ENCODE data around the gene TRPM2. TPM values are rescaled to one million over a fixed set of nuclear protein-coding genes. Genes with fewer than 3 reads are reported as not detected.
"Not testable (repeated sequence)": the region's sequence is repeated elsewhere in the genome, so short reads cannot be mapped to it uniquely, and the experiment has no call there.

The TRPM2 gene
- polyA plus RNA-seq, 3 donors, result 0.75 to 1.1 (median 0.82) TPM

DNA sequence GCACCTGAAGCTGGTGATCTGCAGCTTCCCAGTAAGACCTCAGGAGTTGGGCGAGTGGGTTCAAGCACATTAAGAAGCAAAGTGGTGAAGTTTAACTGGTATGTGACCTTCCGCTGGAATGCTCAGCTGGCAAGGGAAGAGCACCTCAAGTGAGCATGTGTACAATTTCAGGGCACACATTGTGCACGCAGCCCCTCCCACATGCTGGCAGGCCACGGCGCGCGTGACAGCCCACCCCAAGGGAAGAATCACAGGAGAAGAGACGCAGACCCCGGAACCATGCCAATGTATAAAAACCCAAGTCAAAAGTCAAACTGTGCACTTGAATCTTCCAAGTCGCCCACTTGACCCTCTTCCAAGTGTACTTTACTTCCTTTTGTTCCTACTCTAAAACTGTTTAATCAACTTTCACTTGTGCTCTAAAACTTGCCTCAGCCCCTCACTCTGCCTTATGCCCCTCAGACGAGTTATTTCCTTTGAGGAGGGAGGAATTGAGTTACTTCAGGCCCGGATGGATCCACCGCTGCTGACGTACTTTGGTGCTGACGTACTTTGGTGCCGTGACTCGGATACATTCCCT, 121.9 kb downstream of the TRPM2 start:
- DNase-seq (ENCODE audit: low read depth in 3 of 3, low spot score in 2 of 3), result no peak

DNA sequence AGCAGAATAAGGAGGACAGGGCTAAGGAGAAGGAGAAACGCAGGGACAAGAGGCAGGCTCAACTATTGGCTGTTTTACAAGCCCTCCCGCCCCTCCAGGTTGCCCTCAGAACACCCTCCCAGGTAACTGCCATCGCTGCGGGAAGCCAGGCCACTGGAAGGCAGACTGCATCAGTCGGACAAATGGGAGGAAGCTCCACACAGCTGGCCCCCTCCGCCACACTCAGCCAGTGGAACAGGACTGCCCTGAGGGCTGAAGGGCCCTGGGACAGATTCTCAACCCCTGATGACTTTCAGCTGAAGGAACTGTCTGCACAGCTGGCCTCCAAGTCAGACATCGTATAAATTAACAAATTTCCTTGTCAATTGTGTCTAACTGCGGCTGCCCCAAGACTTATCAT, 123.7 kb downstream of the TRPM2 start:
- DNase-seq (ENCODE audit: low read depth in 3 of 3, low spot score in 2 of 3), result no peak

DNA sequence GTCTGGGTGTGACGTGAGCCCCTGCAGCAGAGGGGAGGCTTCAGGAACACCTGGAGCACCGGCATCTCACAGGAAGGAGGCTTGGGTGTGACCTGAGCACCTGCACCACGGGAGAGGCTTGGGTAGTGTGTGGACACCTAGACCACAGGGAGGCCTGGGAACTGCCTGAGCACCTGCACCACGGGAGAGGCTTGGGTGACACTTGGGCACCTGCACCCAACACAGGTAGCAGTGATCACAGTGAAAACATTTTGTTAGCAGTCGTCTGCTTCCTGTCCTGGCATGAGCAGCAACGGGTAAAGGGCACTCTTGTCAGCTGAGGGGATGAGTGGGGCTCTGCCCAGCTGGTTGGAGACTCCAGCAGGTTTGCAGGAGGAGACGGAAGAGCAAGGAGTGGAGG, 124.3 kb downstream of the TRPM2 start:
- DNase-seq (ENCODE audit: low read depth in 3 of 3, low spot score in 2 of 3), result no peak

DNA sequence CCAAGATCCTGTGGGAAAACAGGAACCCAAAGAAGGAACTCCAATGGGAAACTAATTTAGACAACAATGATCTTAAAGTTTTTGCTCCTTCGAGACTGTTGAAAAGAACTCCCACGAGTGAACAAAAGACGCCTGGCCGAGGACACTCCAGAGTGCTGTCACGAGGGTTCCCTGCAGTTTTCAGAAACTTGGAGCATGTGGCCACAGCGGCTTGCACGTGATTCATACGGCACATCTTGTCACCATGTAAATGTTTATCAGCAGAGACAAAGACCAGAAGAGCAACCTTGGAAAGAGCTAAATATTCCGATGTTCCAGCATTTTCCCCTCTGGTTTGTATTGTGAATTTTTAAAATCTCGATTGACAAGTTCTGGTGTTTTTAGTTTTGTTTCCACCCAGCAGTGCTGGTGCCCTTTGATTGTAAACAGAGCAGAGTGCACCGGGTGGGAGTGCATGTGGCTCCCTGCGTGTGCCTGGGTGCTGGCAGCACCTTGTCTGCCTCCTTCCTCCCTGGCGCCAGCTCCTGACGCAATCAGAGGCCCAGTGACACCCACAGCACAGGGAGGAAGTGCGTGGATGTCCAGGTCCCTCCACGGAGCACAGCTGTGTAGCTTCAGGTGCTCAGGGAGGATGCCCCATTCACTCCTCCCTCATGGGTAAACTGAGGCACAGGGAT, 124.8 kb downstream of the TRPM2 start:
- DNase-seq (ENCODE audit: low read depth in 3 of 3, low spot score in 2 of 3), result no peak

DNA sequence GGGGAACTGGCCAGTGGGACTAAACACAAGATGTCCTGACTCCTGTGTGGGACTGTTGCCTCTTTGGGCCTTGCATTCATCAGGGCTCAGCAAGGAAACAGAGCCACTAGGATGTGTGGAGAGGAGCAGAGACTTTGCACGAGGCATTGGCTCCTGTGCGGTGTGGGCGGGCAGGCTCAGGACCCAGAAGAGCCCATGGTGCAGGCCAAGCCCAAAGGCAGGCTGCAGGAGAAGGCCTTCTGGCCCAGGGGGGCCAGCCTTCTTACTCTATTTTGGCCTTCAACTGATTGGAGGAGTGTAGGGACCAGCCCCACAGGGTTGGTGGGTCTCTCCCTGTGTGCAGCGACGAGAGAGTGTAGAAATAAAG, 125.4 kb downstream of the TRPM2 start:
- DNase-seq (ENCODE audit: low read depth in 3 of 3, low spot score in 2 of 3), result no peak

DNA sequence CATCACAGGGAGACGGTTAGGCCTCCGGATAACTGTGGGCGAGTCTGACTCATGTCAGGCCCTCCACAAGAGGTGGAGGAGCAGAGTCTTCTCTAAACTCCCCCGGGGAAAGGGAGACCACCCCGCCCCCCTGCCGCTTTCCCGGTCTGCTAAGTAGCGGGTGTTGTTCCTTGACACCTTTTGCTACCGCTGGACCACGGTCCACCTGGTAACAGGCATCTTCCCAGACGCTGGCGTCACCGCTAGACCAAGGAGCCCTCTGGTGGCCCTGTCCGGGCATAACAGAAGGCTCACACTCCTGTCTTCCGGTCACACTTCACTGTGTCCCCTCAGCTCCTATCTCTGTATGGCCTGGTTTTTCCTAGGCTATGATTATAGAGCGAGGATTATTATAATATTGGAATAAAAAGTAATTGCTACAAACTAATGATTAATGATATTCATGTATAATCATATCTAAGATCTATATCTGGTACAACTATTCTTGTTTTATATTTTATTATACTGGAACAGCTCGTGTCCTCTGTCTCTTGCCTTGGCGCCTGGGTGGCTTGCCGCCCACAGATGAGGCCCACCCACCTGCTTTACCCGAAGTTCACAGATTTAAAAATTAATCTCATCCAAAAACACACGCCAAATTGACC, 126.3 kb downstream of the TRPM2 start:
- not testable (repeated sequence) for DNase-seq (ENCODE audit: low read depth in 3 of 3, low spot score in 2 of 3)

DNA sequence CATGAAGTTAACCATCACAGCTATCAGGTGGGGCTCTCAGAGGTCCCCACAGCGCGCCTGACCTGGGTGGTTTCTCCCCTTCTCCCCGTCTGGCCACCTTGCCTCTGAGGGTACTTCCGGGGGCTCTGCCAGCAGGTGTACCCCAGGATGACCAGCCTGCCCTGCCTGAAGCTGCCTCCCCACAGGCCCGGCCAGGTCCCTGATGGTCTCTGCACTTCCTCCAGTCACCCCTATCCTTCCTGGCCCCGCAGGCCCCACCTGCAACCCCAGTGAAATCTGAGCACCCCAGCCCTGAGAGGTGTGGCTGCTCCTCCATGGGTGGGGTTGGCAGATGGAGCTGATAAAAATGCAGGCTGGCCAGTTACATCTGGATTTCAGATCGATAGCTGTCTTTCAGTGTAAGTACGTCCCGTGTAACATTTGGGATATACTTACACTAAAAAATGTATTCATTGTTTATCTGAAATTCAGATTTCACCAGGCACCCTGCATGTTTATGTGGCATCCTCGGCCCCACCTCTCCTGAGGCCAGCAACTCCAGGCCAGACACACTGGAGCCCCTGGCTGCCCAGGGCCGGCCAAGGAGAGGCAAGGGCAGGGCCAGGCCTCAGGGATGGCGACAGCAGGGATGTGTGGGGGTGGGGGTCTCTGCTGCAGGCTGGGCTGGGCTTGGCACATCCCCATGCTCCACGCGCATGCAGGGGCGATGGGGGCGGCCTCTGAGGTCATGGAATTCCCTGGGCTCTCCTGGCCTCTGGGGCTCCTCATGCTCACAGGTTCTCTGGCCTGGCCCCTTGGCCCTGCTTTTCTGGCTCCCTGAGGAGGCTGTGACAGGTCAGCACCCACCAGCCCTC, 127.0 kb downstream of the TRPM2 start:
- no peak for DNase-seq (ENCODE audit: low read depth in 3 of 3, low spot score in 2 of 3)

DNA sequence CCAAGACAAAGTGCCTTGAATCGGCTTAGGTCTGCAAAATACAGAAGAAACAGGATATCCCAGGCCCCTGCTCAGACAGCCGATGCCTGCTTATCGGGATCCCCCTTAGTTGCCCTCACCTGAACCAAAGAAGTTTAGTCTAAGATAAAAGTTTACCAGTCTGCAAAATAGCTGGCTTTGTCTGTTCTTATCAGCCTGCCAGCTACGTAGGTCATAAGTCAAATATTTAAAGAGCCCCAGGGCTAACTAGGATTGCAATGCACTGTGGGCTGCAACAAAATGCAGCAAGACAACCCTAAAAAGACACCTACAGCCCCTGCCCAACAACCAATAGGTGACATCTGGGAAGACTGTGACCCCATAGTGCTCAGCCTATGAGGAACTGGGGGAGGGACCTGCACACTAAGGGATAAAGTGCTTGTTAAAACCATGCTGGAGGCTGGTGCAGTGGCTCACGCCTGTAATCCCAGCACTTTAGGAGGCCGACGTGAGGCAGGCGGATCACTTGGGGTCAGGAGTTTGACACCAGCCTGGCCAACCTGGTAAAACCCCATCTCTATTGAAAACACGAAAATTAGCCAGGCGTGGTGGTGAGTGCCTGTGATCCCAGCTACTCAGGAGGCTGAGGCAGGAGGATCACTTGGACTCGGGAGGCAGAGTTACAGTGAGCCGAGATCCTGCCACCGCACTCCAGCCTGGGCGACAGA, 129.3 kb downstream of the TRPM2 start:
- DNase-seq (ENCODE audit: low read depth in 3 of 3, low spot score in 2 of 3), result no peak

DNA sequence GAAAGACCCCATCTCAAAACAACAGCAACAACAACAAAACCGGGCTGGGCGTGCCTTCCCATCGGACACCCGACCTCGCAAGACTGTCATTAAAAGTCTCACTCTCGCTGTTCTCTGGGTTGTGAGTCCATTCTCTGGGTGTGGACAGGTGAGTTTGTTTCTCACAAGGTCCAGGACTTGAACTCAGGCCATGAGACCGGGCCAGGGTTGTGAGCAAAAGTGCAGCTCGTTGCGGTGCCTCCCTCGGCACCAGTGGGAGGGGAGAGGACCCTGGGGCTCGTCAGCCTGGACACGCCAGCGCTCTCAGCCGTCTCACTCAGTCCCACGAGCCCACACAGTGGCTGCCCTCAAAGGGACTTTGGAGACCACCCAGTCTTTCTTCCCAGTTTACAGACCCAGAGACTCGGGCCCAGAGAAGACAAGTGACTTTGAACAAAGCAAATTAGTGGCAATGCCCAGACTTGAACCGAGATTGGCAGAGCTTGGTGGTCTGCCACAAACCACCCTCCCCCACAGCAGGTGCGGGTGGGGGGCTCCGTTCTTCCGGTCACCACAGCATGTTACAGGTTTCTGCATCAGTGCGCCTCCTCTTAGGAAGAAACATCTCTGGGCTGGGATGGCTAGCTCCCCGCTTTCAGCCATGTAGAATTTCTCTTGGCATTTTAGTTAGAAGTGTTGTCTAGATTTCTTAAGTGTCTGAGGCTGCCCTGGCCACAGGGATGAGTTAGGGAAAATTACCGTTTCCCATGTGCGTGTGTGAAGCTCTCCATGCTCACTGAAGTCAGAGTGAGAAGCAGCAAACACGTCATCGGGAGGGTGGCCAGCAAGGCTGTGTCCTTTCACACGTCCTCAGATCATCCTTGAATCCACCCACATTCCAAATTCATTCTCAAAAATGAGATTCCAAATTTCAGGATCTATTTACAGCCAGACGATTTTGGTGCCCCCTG, 130.1 kb downstream of the TRPM2 start:
- DNase-seq (ENCODE audit: low read depth in 3 of 3, low spot score in 2 of 3), result no peak

DNA sequence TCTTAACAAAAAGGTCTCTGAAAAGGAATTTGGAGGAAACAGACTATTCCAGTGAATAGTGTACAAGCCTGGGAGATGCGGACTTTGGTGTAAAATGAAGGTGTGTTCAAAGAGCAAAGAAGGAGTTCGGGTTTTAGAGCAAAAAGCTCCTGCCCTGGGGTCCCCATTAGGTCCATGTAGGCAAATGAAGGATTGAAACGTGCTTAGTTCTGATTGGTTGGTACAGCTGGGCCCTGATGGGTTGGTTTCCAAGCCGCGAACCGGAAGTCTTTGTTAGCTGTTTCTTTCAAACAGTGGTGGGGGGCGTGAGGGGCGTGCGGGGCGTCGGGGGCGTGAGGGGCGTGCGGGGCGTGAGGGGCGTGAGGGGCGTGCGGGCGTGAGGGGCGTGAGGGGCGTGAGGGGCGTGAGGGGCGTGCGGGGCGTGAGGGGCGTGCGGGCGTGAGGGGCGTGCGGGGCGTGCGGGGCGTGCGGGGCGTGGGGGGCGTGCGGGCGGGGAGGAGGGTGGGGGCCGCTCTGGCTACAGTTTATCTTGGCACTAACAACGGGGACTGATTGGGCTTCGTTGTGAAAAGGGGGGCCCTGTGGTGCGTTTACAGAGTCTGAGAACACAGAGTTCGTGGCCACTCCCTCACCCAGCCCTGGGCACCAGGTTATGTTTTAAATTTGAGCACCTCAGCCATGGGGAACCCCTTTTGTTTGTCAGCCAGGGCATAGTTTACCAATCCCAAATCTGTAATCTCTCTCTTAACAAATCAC, 131.3 kb downstream of the TRPM2 start:
- no peak for DNase-seq (ENCODE audit: low read depth in 3 of 3, low spot score in 2 of 3)

DNA sequence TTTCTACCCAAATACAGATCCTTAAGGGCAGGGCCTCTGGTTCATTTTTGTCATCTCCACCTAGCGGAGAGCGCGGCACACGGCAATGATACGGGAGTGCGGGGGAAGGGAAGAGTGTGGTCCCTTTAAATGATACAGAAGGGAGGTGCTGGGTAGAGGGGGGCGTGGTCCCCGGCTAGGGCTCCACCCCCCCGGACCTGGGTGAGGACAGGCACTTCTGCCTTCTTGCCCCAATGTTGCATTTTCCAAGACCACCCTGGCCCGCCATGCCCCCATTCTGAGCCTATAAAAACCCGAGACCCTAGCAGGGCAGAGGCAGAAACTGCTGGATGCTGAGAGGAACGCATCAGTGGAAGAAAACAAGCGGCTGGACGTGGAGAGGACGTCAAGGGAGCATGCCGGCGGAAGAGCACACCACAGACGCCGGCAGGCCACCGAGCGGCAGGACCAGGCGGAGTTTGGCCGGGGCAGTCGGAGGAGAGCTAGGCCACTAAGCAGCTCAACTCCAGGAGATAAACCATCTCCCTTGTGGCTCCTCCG, 131.9 kb downstream of the TRPM2 start:
- DNase-seq (ENCODE audit: low read depth in 3 of 3, low spot score in 2 of 3), result no peak

DNA sequence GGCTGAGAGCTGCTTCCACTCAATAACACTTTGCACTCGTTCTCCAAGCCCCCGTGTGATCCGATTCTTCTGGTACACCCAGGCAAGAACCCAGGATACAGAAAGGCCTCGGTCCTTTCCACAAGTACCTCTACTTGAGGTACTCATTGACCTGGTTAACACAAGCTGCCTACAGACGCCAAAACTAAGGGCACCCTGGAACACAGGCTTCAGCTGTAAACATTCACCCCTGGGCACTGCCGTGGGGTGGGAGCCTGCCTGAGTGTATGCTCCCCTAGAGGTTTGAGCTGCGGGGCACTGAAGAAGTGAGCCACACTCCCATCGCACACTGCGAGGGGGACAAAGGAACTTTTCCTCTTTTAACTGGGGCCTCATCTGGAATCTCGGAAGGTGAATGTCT, 132.4 kb downstream of the TRPM2 start:
- DNase-seq (ENCODE audit: low read depth in 3 of 3, low spot score in 2 of 3), result no peak

DNA sequence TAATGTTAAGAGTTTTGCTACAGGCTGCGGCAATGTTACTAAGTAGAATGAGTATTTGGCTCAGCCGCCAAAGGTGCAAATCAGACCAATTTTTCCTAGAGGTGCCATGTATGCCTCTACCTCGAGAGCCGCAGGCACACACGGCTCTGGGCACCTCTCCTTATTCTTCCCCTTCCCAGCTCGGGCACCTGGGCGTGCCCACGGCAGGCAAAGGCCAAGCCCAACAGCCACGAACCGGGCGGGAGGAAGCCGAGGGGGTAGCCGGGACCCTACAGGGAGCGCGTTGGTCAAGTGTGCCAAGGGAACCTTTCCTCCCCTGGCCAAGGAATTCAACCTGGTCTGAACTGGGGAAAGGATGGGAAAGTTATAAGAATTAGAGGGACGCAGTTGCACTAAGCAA, 132.9 kb downstream of the TRPM2 start:
- DNase-seq (ENCODE audit: low read depth in 3 of 3, low spot score in 2 of 3), result no peak

DNA sequence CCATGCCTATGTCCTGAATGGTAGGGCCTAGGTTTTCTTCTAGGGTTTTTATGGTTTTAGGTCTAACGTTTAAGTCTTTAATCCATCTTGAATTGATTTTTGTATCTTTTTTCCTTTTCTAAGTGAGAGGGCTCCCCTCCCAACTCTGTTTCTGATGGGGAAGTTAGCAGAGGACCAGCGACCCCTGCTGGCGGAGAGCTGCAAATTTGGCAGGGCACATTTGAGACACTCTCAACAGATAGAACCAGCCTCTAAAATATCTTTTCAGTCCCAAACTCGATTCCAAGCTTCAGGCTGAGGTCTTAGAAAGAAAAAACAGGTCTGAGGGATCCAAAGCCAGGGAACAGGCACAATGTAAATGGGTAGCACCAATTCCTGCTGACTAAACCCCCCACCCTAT, 134.4 kb downstream of the TRPM2 start:
- DNase-seq (ENCODE audit: low read depth in 3 of 3, low spot score in 2 of 3), result no peak

DNA sequence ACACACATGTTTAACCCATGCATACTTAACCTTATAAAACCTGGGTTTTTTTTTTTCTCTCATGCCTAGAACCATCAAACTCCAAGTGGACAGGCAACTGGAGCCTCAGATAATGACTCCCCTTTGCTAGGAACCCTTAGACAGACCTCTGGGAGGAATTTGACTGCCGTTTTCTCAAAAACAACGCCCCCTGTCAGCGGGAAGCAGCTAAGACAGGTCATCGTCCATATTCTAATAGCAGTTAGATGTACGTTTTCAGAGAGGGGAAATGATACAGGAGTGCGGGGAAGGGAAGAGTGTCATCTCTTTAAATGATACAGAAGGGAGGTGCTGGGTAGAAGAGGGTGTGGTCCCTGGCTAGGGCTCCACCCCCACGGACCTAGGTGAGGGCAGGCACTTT, 136.5 kb downstream of the TRPM2 start:
- no peak for DNase-seq (ENCODE audit: low read depth in 3 of 3, low spot score in 2 of 3)

DNA sequence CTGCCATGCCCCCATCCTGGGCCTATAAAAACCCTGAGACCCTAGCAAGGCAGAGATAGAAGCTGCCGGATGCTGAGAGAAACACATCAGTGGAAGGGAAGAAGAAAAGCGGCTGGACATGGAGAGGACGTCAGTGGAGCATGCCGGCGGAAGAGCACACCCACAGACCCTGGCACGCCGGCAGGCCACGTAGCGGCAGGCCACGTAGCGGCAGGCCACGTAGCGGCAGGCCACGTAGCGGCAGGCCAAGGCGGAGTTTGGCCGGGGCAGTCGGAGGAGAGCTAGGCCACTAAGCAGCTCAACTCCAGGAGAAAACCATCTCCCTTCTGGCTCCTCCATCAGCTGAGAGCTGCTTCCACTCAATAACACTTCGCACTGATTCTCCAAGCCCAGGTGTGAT, 137.0 kb downstream of the TRPM2 start:
- no peak for DNase-seq (ENCODE audit: low read depth in 3 of 3, low spot score in 2 of 3)

DNA sequence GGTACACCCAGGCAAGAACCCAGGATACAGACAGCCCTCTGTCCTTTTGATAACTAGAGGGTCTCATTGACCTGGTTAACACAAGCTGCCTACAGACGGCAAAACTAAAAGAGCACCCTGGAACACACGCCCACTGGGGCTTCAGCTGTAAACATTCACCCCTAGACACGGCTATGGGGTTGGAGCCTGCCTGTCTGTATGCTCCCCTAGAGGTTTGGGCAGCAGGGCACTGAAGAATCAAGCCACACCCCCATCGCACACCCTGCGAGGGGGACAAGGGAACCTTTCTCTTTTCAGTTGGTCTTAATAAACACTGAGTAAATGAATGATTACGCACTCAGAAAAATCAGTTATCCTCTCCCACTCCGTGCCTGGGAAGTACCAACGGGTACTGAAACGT, 137.4 kb downstream of the TRPM2 start:
- DNase-seq (ENCODE audit: low read depth in 3 of 3, low spot score in 2 of 3), result no peak
